BE2C (cell line): ENCODE data around the gene BTN2A1.

Experiments
- DNase-seq: peaks from one replicate; pipeline ENCODE4 v3.0.0-alpha.2; 2020
- H3K27me3 ChIP-seq: fragments of 250-450 bp; sonication (Bioruptor Pico); 2 replicates; pipeline ENCODE4 v1.5.1; 2020; ENCODE audit warnings: mild to moderate bottlenecking
- H3K36me3 ChIP-seq: fragments of 250-450 bp; sonication (Bioruptor Pico); 2 replicates; pipeline ENCODE4 v1.5.1; 2020; ENCODE audit warnings: mild to moderate bottlenecking
- H3K4me1 ChIP-seq: fragments of 250-450 bp; sonication (Bioruptor Pico); 2 replicates; pipeline ENCODE4 v1.5.1; 2020
- H3K4me3 ChIP-seq: 2 replicates; pipeline ENCODE4 v1.5.1; 2011; ENCODE audit warnings: low read depth, low read length
- H3K9me3 ChIP-seq: fragments of 250-450 bp; sonication (Bioruptor Pico); 2 replicates; pipeline ENCODE4 v1.5.1; 2020
- TF ChIP-seq, protein P1 (sequence below): IDR thresholded peaks from 2 replicates; pipeline ENCODE4 v1.5.1; 2012; ENCODE audit warnings: mild to moderate bottlenecking, low read depth, low read length

The BTN2A1 gene

DNA sequence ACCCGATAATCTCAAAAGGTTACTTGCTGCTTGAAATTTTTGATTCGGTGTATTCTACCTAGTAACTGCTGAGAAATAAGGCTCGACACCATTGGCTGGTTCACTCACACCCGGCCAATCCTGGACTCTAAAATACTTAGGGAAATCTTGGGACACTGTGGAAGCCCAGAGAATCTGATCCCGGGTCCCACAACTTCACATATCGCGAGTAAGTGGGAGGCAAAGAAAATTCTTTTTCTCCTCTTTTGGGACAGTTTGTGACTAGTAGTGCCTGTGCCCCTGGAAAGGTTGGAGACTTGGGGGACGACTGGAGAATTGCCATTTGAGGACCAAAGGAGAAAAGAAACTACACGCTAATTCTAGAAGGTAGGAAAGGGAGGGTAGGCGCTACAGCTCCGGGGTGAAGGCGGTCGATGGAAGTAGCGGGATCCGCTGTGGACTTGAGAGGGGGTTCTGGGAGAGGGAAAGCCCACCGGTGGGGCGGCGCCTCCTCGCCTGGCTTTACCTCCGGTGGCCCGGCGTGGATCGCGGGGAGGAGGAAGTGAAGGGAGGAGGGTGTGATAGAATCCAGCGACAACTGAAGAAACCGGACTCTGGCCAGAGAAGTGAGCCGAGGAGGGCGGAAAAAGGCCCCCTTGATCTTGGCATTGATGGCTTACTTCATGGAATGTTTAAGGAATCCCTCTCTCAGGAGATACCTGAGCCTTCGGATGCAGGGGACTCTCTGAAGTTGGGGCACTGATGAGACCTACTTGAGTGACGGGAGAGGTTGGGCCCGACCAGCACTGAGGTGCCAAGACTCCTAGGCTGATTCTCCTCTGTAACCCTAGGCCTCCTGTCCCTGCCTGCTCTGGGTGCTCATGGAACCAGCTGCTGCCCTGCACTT lies 36.3 kb upstream of the BTN2A1 start:
- TF ChIP-seq, protein P1, sequence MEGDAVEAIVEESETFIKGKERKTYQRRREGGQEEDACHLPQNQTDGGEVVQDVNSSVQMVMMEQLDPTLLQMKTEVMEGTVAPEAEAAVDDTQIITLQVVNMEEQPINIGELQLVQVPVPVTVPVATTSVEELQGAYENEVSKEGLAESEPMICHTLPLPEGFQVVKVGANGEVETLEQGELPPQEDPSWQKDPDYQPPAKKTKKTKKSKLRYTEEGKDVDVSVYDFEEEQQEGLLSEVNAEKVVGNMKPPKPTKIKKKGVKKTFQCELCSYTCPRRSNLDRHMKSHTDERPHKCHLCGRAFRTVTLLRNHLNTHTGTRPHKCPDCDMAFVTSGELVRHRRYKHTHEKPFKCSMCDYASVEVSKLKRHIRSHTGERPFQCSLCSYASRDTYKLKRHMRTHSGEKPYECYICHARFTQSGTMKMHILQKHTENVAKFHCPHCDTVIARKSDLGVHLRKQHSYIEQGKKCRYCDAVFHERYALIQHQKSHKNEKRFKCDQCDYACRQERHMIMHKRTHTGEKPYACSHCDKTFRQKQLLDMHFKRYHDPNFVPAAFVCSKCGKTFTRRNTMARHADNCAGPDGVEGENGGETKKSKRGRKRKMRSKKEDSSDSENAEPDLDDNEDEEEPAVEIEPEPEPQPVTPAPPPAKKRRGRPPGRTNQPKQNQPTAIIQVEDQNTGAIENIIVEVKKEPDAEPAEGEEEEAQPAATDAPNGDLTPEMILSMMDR = no peak
- H3K36me3 ChIP-seq = no peaks in the 10 kb centered on the region
- H3K27me3 ChIP-seq = no peaks in the 10 kb centered on the region
- peaks cover 5% of the 10 kb centered on the region; the same call in 1 of the 2 replicates for H3K4me1 ChIP-seq
- H3K4me3 ChIP-seq = peak overlapping the region; percentile 68
- no peaks in the 10 kb centered on the region for H3K9me3 ChIP-seq
- DNase-seq = peak; percentile 75

DNA sequence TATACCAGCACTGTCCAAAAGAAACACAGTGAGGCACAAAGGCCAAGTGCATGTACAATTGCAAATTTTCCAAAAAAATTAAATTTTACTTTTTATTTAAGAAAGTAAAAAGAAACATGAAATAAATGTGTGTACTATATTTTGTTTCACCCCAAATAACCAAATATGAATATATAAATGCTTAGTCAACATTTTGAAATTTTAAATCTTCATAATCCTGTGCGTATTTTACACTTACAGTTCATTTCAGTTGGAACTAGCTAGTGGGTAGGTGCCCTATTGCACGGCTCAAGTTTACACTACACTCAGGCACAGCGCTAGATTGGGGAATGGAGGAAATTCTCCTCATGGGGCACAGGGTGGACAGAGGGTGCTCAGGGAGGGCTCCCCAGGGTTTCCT lies 35.4 kb upstream of the BTN2A1 start:
- TF ChIP-seq, protein P1 = no peak
- Histone ChIP-seq H3K9me3 (no peaks in the 10 kb centered on the region), H3K4me1 (peaks cover 5% of the 10 kb centered on the region; the same call in 1 of the 2 replicates), H3K27me3 (no peaks in the 10 kb centered on the region), H3K4me3 (peak overlapping the region; percentile 68; the same call in 1 of the 2 replicates), H3K36me3 (no peaks in the 10 kb centered on the region)
- DNase-seq = no peak

DNA sequence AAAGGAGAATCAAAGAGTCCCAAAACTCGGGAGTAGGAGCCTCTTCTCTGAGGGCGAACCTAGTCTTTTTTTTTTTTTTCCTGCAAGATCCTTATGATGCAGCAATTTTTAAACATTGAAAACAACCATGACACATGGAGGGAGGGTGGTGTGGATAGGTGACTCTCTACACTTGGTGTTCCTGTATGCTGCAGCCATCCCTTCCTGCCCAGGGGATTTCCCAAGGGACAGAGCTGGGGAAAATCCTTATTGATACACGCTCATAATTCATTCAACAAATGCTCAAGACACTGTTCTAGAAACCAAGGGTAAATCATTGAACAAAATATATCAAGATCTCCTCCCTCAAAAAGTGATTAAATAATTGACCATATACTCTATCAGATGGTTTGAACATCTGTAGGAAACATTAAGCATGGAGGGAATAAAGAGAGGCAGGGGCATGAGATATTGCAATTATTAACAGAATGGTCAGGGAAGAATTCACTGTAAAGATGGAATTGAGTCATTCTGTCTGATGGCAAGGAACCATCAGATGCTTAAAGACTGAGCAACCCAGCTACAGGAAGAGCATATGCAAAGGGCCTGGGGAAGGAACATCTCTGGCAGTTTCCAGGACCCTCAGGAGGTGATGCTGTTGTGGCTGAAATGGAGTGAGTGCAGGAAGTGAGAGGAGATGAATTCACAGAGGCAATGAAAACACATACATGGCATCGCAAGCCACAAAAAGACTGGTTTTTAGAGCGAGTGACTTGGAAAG lies 30.9 kb upstream of the BTN2A1 start:
- H3K4me3 ChIP-seq = no peak overlapping the region
- no peaks in the 10 kb centered on the region for H3K27me3 ChIP-seq
- H3K9me3 ChIP-seq = no peaks in the 10 kb centered on the region
- TF ChIP-seq, protein P1 = no peak
- DNase-seq = no peak
- H3K36me3 ChIP-seq = no peaks in the 10 kb centered on the region
- no peaks in the 10 kb centered on the region for H3K4me1 ChIP-seq

DNA sequence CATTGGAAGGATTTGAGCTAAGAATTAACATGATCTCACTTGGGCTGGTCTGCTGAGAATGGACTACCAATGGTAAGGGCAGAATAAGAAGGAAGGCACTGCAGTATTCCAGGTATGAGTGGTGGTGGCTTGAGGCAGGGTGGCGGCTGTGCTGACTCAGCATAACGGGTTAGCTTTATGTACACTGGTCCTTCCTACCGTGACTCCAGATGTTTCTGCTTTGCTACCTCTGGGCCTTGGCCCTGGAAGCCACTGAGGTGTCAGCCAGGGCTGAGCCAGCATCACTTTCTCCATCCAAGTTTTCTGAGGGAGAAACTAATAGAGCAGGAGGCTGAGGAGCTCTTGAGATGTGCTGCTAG lies 30.3 kb upstream of the BTN2A1 start:
- H3K4me3 ChIP-seq = no peak overlapping the region
- no peak for DNase-seq

DNA sequence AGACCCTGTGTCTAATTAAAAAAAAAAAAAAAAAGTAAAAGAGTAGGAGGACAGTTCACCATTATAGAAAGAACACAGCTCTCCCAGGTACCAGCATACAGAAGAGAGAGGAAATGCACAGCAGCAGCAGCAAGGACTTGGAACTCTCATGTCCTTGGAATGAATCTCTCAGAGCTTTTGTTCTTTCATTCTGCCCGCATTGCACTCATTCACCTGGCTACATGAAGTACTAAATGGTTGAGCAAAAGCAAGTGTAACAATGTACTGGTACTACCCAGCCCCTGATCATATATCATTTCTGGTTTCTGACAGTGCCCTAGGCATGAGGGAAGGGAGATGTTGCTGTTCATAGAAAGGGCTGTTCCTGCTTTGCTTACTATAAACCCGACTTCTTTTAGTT lies 29.5 kb upstream of the BTN2A1 start:
- no peaks in the 10 kb centered on the region for H3K27me3 ChIP-seq
- H3K36me3 ChIP-seq = no peaks in the 10 kb centered on the region
- DNase-seq = no peak
- TF ChIP-seq, protein P1 = no peak
- H3K4me1 ChIP-seq = no peaks in the 10 kb centered on the region
- H3K4me3 ChIP-seq = no peak overlapping the region
- no peaks in the 10 kb centered on the region; the same call in 1 of the 2 replicates for H3K9me3 ChIP-seq

More for the DNA sequence above, 30.3 kb upstream of the BTN2A1 start:
- no peaks in the 10 kb centered on the region for H3K36me3 ChIP-seq
- H3K9me3 ChIP-seq = no peaks in the 10 kb centered on the region
- H3K4me1 ChIP-seq = no peaks in the 10 kb centered on the region
- TF ChIP-seq, protein P1 = no peak
- H3K27me3 ChIP-seq = no peaks in the 10 kb centered on the region
